Erythroblast (primary cell): ENCODE measurements around the gene FNDC11.

Source experiments
- GATA1 ChIP-seq: IDR thresholded peaks from 2 replicates; pipeline ENCODE4 v1.6.1; 2011; ENCODE audit warnings: low read depth, mild to moderate bottlenecking, control low read depth, low read length, moderate library complexity
- POLR2A ChIP-seq: IDR thresholded peaks from 2 replicates; pipeline ENCODE4 v1.6.1; 2011; ENCODE audit warnings: mild to moderate bottlenecking, low read length

DNA sequence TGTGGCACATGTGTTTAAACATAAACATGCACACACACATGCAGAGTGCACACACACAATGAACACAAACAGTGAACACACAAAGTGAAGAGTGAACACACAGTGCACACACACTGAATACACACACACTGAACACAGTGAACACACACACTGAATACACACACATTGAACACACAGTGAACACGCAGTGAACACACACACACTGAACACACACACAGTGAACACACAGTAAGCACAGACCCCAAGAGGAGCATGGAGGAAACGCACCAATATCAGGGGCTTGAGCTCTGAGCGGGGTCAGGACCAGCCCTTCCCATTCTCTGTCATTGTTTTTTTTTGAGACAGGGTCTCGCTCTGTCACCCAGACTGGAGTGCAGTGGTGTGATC, 37.2 kb downstream of the FNDC11 start:
- TF ChIP-seq POLR2A (no peak), GATA1 (no peak)
